Activated B cell treated with CpG ODN at 0.5 μM for 24 hours (primary cell): Measurements from ENCODE around the gene GRM7. TPM values are rescaled to one million over a fixed set of nuclear protein-coding genes. Genes with fewer than 3 reads are reported as not detected.

Source experiments
- ATAC-seq: fragments of 200-7000 bp; cut with Tn5 transposase; one replicate; pipeline ENCODE4 v1.10.0; 2021; ENCODE audit warnings: low read depth, mild to moderate bottlenecking, moderate library complexity
- CTCF ChIA-PET: fragments of 350-600 bp; sonication (Branson Sonifier 250); formaldehyde crosslinking; loops from one replicate; lab custom pipeline; 2021; ENCODE audit warnings: antibody characterized with exemption; lab: Charles Lee
- POLR2A ChIA-PET: fragments of 350-600 bp; sonication (Branson Sonifier 250); formaldehyde crosslinking; loops from one replicate; lab custom pipeline; 2021; ENCODE audit warnings: antibody characterized with exemption; lab: Charles Lee
- DNase-seq: peaks from one replicate; pipeline ENCODE4 v3.0.0; 2022
- H3K27ac Mint-ChIP-seq: one replicate; pipeline ENCODE4 v1.8.0; 2020; ENCODE audit warnings: mixed read lengths
- H3K27me3 Mint-ChIP-seq: one replicate; pipeline ENCODE4 v1.8.0; 2021; ENCODE audit warnings: mixed read lengths
- H3K36me3 Mint-ChIP-seq: one replicate; pipeline ENCODE4 v1.8.0; 2021; ENCODE audit warnings: low read depth, mixed read lengths
- H3K4me1 Mint-ChIP-seq: one replicate; pipeline ENCODE4 v1.8.0; 2021; ENCODE audit warnings: mixed read lengths
- H3K4me3 Mint-ChIP-seq: one replicate; pipeline ENCODE4 v1.8.0; 2020; ENCODE audit warnings: mild to moderate bottlenecking, mixed read lengths
- H3K9me3 Mint-ChIP-seq: one replicate; pipeline ENCODE4 v1.8.0; 2020; ENCODE audit warnings: mixed read lengths
- intact Hi-C: fragments of 100-400 bp; cut with micrococcal nuclease; formaldehyde crosslinking; loops from one replicate; pipeline ENCODE4 v1.15.1; 2024
- total RNA-seq: library from RNA; stranded (reverse); gene quantifications from 2 replicates; pipeline ENCODE4 v1.2.3, GENCODE V29; 2022
- TF ChIP-seq, protein P1 (sequence below): fragments of 200-600 bp; IDR thresholded peaks from one replicate; pipeline ENCODE4 v1.8.0; 2022; ENCODE audit warnings: antibody characterized with exemption, mild to moderate bottlenecking

The GRM7 gene
- total RNA-seq, 1 donor from 2014 or later, result not detected

DNA sequence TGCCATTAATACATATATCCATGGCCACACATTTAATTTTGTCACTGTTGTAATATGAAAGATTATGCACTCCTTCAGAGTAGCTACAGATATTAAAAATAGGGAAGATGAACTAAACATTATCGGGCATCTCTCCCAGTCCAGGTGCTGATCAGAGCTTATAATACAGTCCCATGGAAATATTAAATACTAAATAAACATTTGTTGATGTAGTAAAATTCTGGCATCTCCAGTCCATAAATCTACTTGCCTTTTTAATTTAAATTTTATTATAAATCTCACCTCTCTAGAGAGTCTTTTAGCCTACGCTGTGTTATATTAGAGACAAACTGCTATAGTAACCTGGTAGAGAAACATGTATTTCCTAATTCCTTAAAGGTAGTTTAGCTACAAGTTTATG is 297.6 kb downstream of the GRM7 start:
- H3K27me3 Mint-ChIP-seq, result no peaks in the 10 kb centered on the region
- intact Hi-C loops, result no loop called here
- CTCF ChIA-PET, result no interaction called here
- ATAC-seq, result no peak
- no peaks in the 10 kb centered on the region for H3K4me1 Mint-ChIP-seq
- no peak overlapping the region for H3K4me3 Mint-ChIP-seq
- no peak overlapping the region for H3K27ac Mint-ChIP-seq
- TF ChIP-seq, protein P1, sequence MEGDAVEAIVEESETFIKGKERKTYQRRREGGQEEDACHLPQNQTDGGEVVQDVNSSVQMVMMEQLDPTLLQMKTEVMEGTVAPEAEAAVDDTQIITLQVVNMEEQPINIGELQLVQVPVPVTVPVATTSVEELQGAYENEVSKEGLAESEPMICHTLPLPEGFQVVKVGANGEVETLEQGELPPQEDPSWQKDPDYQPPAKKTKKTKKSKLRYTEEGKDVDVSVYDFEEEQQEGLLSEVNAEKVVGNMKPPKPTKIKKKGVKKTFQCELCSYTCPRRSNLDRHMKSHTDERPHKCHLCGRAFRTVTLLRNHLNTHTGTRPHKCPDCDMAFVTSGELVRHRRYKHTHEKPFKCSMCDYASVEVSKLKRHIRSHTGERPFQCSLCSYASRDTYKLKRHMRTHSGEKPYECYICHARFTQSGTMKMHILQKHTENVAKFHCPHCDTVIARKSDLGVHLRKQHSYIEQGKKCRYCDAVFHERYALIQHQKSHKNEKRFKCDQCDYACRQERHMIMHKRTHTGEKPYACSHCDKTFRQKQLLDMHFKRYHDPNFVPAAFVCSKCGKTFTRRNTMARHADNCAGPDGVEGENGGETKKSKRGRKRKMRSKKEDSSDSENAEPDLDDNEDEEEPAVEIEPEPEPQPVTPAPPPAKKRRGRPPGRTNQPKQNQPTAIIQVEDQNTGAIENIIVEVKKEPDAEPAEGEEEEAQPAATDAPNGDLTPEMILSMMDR, result no peak
- POLR2A ChIA-PET, result no interaction called here
- DNase-seq, result no peak
- peaks cover 2% of the 10 kb centered on the region for H3K9me3 Mint-ChIP-seq
- no peaks in the 10 kb centered on the region for H3K36me3 Mint-ChIP-seq

DNA sequence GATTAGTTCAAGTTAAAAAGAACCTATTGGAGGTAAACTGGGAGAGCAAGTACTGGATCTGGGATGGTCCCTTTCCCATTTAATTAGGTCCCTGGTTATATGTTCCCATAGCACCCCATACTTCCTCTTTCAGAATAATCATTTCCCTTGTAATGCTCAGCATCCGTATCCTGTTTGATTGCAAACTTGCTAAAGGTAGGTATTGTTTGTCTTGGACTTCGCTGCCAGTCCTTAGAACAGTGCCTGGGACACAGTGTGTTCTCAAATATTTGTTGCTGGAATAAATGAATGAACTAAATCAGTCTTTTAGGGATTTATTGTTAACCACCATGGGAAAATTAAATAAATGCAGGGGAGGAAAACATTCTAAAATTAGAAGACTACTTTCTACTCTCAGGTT is 299.8 kb downstream of the GRM7 start:
- no peaks in the 10 kb centered on the region for H3K27me3 Mint-ChIP-seq
- POLR2A ChIA-PET, result no interaction called here
- H3K4me3 Mint-ChIP-seq, result no peak overlapping the region
- DNase-seq (no peak), ATAC-seq (no peak)
- CTCF ChIA-PET, result no interaction called here
- peaks cover 3% of the 10 kb centered on the region for H3K9me3 Mint-ChIP-seq
- H3K4me1 Mint-ChIP-seq, result no peaks in the 10 kb centered on the region
- intact Hi-C loops, result no loop called here
- H3K27ac Mint-ChIP-seq, result no peak overlapping the region
- TF ChIP-seq, protein P1, result no peak
- H3K36me3 Mint-ChIP-seq, result no peaks in the 10 kb centered on the region

DNA sequence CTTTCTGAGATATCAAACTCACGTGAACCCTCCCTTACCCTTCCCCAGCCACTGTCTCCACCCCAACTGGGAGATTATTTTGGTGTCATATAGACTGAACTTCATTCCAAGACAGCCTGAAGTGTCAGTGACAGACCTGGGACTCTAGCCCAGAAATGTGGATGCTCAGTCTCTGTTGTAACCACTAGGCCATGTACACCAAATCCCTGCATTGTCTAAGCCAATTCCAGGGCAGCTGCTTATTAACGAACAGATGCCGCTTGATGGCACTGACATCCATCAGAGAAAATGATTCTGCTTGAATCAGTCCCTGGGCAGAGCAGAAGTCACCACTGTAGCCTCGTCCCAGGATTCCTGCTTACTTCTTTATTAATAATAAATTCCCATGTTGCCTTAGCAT is 305.5 kb downstream of the GRM7 start:
- H3K27ac Mint-ChIP-seq, result no peak overlapping the region
- H3K4me1 Mint-ChIP-seq, result no peaks in the 10 kb centered on the region
- ATAC-seq (no peak), DNase-seq (no peak)
- peaks cover 9% of the 10 kb centered on the region for H3K9me3 Mint-ChIP-seq
- ChIA-PET POLR2A (no interaction called here), CTCF (no interaction called here)
- no peaks in the 10 kb centered on the region for H3K27me3 Mint-ChIP-seq
- TF ChIP-seq, protein P1, result no peak
- no peak overlapping the region for H3K4me3 Mint-ChIP-seq
- no peaks in the 10 kb centered on the region for H3K36me3 Mint-ChIP-seq
- intact Hi-C loops, result no loop called here

DNA sequence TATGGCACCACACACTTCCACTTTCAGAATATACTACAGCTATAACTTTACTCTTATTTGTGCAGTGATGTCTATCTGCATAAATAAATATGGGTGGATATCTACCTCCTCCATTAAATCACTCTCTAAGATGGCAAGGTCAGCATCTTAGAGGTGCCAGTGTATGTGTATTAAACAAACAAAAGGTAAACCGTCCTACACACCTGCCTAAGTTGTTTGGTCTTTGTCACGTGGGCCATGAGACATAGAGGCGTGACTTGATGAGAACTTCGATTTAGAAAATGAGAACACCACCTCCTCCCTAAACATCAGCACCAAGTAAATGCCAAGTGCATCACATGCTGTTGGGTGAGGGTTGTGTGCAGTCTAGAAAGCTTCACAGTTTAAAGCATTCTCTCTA is 310.6 kb downstream of the GRM7 start:
- H3K27ac Mint-ChIP-seq, result no peak overlapping the region
- ChIA-PET CTCF (no interaction called here), POLR2A (no interaction called here)
- TF ChIP-seq, protein P1, result no peak
- H3K27me3 Mint-ChIP-seq, result no peaks in the 10 kb centered on the region
- no peaks in the 10 kb centered on the region for H3K36me3 Mint-ChIP-seq
- DNase-seq (no peak), ATAC-seq (no peak)
- H3K9me3 Mint-ChIP-seq, result peaks cover 6% of the 10 kb centered on the region
- no peak overlapping the region for H3K4me3 Mint-ChIP-seq
- intact Hi-C loops, result no loop called here
- no peaks in the 10 kb centered on the region for H3K4me1 Mint-ChIP-seq

DNA sequence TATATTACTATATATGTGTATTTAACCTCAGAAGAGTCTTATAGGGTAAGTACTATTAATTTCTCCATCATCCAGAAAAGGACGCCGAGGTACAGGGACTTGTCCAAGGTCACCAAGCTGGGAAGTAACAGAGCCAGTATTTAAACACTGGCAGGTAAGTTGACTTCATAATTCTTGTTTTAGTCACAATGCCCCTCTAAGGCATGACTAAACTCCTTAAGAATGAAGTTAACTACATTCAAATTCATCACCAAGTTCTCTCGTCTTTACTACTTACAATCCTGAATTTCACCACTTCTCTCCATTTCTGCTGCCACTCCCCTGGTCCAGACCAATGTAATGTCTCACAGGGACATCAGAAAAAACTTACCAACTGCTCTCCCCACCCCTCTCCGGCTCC is 312.1 kb downstream of the GRM7 start:
- no peaks in the 10 kb centered on the region for H3K4me1 Mint-ChIP-seq
- CTCF ChIA-PET, result no interaction called here
- no peak for DNase-seq

More for the DNA sequence above, 312.1 kb downstream of the GRM7 start:
- no peak overlapping the region for H3K4me3 Mint-ChIP-seq
- H3K9me3 Mint-ChIP-seq, result peaks cover 6% of the 10 kb centered on the region
- ATAC-seq, result no peak
- POLR2A ChIA-PET, result no interaction called here
- intact Hi-C loops, result no loop called here
- no peaks in the 10 kb centered on the region for H3K36me3 Mint-ChIP-seq
- H3K27ac Mint-ChIP-seq, result no peak overlapping the region
- no peaks in the 10 kb centered on the region for H3K27me3 Mint-ChIP-seq
- TF ChIP-seq, protein P1, result no peak
